ENCODE results near the gene DENR.
"Not testable (repeated sequence)": the region's sequence is repeated elsewhere in the genome, so short reads cannot be mapped to it uniquely, and the experiment has no call there.

DENR gene

GRCh38 chr12:122752464-122753318 lies at the start of gene DENR:
Gene DENR (plus strand): TSS chr12:122752824. CDS start chr12:122753702, 878 bp downstream.
- peak; percentile 98 to 99 for DNase-seq (ENCODE audit: low read depth in 1 of 2, low spot score in 1 of 2)

- DNase-seq (ENCODE audit: low read depth in 1 of 2, low spot score in 1 of 2) = not testable (repeated sequence)
Measured at GRCh38 chr12:122702890-122703611, 49.6 kb upstream of the DENR start, which contains the start of gene HCAR2. Gene HCAR2 (minus strand): TSS chr12:122703357. CDS start chr12:122703283, 74 bp downstream.

GRCh38 chr12:122703841-122704240 lies 48.8 kb upstream of the DENR start:
- not testable (repeated sequence) for DNase-seq (ENCODE audit: low read depth in 1 of 2, low spot score in 1 of 2)

GRCh38 chr12:122709287-122709686 lies 43.3 kb upstream of the DENR start:
- not testable (repeated sequence) for DNase-seq (ENCODE audit: low read depth in 1 of 2, low spot score in 1 of 2)

- DNase-seq (ENCODE audit: low read depth in 1 of 2, low spot score in 1 of 2) = not testable (repeated sequence)
Measured at GRCh38 chr12:122710341-122710740, 42.3 kb upstream of the DENR start.

- not testable (repeated sequence) for DNase-seq (ENCODE audit: low read depth in 1 of 2, low spot score in 1 of 2)
Measured at GRCh38 chr12:122711266-122711665, 41.4 kb upstream of the DENR start.

- not testable (repeated sequence) for DNase-seq (ENCODE audit: low read depth in 1 of 2, low spot score in 1 of 2)
Measured at GRCh38 chr12:122713491-122714188, 39.0 kb upstream of the DENR start.

GRCh38 chr12:122715211-122715610 lies 37.4 kb upstream of the DENR start:
- DNase-seq (ENCODE audit: low read depth in 1 of 2, low spot score in 1 of 2) = not testable (repeated sequence)

GRCh38 chr12:122716658-122717057 lies 36.0 kb upstream of the DENR start, which contains the start of gene HCAR3:
Gene HCAR3 (minus strand): TSS chr12:122716811. CDS start chr12:122716737, 74 bp downstream.
- not testable (repeated sequence) for DNase-seq (ENCODE audit: low read depth in 1 of 2, low spot score in 1 of 2)

GRCh38 chr12:122721057-122721545 lies 31.5 kb upstream of the DENR start:
- DNase-seq (ENCODE audit: low read depth in 1 of 2, low spot score in 1 of 2) = no peak

GRCh38 chr12:122722387-122722786 lies 30.2 kb upstream of the DENR start:
- DNase-seq (ENCODE audit: low read depth in 1 of 2, low spot score in 1 of 2) = no peak

- no peak for DNase-seq (ENCODE audit: low read depth in 1 of 2, low spot score in 1 of 2)
Measured at GRCh38 chr12:122724641-122725243, 27.9 kb upstream of the DENR start.

GRCh38 chr12:122725452-122726079 lies 27.1 kb upstream of the DENR start:
- DNase-seq (ENCODE audit: low read depth in 1 of 2, low spot score in 1 of 2) = no peak

- peak in 1 of 2 donors; percentile 8 for DNase-seq (ENCODE audit: low read depth in 1 of 2, low spot score in 1 of 2)
Measured at GRCh38 chr12:122726080-122726558, 26.5 kb upstream of the DENR start.

- DNase-seq (ENCODE audit: low read depth in 1 of 2, low spot score in 1 of 2) = no peak
Measured at GRCh38 chr12:122729583-122730214, 22.9 kb upstream of the DENR start.

GRCh38 chr12:122730215-122731014 lies 22.2 kb upstream of the DENR start, which contains the start of gene HCAR1:
Gene HCAR1 (minus strand): TSS chr12:122730844. CDS start chr12:122730339, 505 bp downstream.
- peak in 1 of 2 donors; percentile 28 for DNase-seq (ENCODE audit: low read depth in 1 of 2, low spot score in 1 of 2)

- no peak for DNase-seq (ENCODE audit: low read depth in 1 of 2, low spot score in 1 of 2)
Measured at GRCh38 chr12:122732170-122732569, 20.5 kb upstream of the DENR start.

- DNase-seq (ENCODE audit: low read depth in 1 of 2, low spot score in 1 of 2) = no peak
Measured at GRCh38 chr12:122732611-122733010, 20.0 kb upstream of the DENR start.

- DNase-seq (ENCODE audit: low read depth in 1 of 2, low spot score in 1 of 2) = no peak
Measured at GRCh38 chr12:122738571-122738970, 14.1 kb upstream of the DENR start.

All from activated CD4-positive, alpha-beta T cell treated with anti-CD3 and anti-CD28 coated beads, Interleukin-2, amount 50 U/mL, for 24 hours (primary cell).